NCI-H2171 (cell line): Measurements from ENCODE around the gene RPRD1B.
"Not testable (repeated sequence)": the region's sequence is repeated elsewhere in the genome, so short reads cannot be mapped to it uniquely, and the experiment has no call there.

Experiments
- DNase-seq: peaks from one replicate; lab custom pipeline; 2025; lab: John Stamatoyannopoulos, UW

Gene RPRD1B

GRCh38 chr20:38073307-38074071 is 39.9 kb downstream of the RPRD1B start:
- peak; percentile 18 for DNase-seq

- no peak for DNase-seq
Measured at GRCh38 chr20:38075161-38075998, 41.8 kb downstream of the RPRD1B start.

- DNase-seq, result no peak
Measured at GRCh38 chr20:38076548-38076947, 43.0 kb downstream of the RPRD1B start.

GRCh38 chr20:38078084-38078483 is 44.5 kb downstream of the RPRD1B start:
- no peak for DNase-seq

- DNase-seq, result no peak
Measured at GRCh38 chr20:38079353-38079752, 45.8 kb downstream of the RPRD1B start.

GRCh38 chr20:38081575-38081974 is 48.0 kb downstream of the RPRD1B start:
- no peak for DNase-seq

- DNase-seq, result no peak
Measured at GRCh38 chr20:38082894-38083293, 49.3 kb downstream of the RPRD1B start.

GRCh38 chr20:38083338-38084048 is 49.9 kb downstream of the RPRD1B start:
- no peak for DNase-seq

GRCh38 chr20:38084425-38084951 is 50.9 kb downstream of the RPRD1B start:
- no peak for DNase-seq

GRCh38 chr20:38085026-38085425 is 51.5 kb downstream of the RPRD1B start:
- no peak for DNase-seq

GRCh38 chr20:38089500-38089899 is 56.0 kb downstream of the RPRD1B start:
- no peak for DNase-seq

- no peak for DNase-seq
Measured at GRCh38 chr20:38090061-38090460, 56.5 kb downstream of the RPRD1B start.

- no peak for DNase-seq
Measured at GRCh38 chr20:38091441-38092216, 58.1 kb downstream of the RPRD1B start.

- DNase-seq, result no peak
Measured at GRCh38 chr20:38092260-38092857, 58.8 kb downstream of the RPRD1B start.

GRCh38 chr20:38092915-38093314 is 59.4 kb downstream of the RPRD1B start:
- no peak for DNase-seq

GRCh38 chr20:38093641-38094077 is 60.1 kb downstream of the RPRD1B start:
- no peak for DNase-seq

- no peak for DNase-seq
Measured at GRCh38 chr20:38094373-38094891, 60.9 kb downstream of the RPRD1B start.

GRCh38 chr20:38095017-38095686 is 61.6 kb downstream of the RPRD1B start:
- no peak for DNase-seq

- no peak for DNase-seq
Measured at GRCh38 chr20:38098952-38099351, 65.4 kb downstream of the RPRD1B start.

GRCh38 chr20:38102206-38102605 is 68.7 kb downstream of the RPRD1B start:
- not testable (repeated sequence) for DNase-seq
